Ishikawa (cell line): ENCODE results near the gene RPP14.

Experiments
- CEBPB ChIP-seq: IDR thresholded peaks from 2 replicates; pipeline ENCODE4 v1.6.1; 2012
- CREB1 ChIP-seq: IDR thresholded peaks from 2 replicates; pipeline ENCODE4 v1.6.1; 2012; ENCODE audit warnings: low read depth
- EGR1 ChIP-seq: IDR thresholded peaks from 2 replicates; pipeline ENCODE4 v1.6.1; 2012
- FOXM1 ChIP-seq: IDR thresholded peaks from 2 replicates; pipeline ENCODE4 v1.6.1; 2012; ENCODE audit warnings: low read depth, borderline replicate concordance
- NFIC ChIP-seq: IDR thresholded peaks from 2 replicates; pipeline ENCODE4 v1.6.1; 2012
- RAD21 ChIP-seq: IDR thresholded peaks from 2 replicates; pipeline ENCODE4 v1.6.1; 2012; ENCODE audit warnings: low read depth
- TAF1 ChIP-seq: IDR thresholded peaks from 2 replicates; pipeline ENCODE4 v1.6.1; 2012; ENCODE audit warnings: low read depth, mild to moderate bottlenecking
- TCF12 ChIP-seq: IDR thresholded peaks from 2 replicates; pipeline ENCODE4 v1.6.1; 2012; ENCODE audit warnings: low read depth
- TEAD4 ChIP-seq: IDR thresholded peaks from 2 replicates; pipeline ENCODE4 v1.6.1; 2012
- YY1 ChIP-seq: IDR thresholded peaks from 2 replicates; pipeline ENCODE4 v1.6.1; 2012; ENCODE audit warnings: low read depth
- ZBTB7A ChIP-seq: IDR thresholded peaks from 2 replicates; pipeline ENCODE4 v1.6.1; 2012; ENCODE audit warnings: low read depth
- TF ChIP-seq, protein P1 (sequence below): IDR thresholded peaks from 2 replicates; pipeline ENCODE4 v1.6.1; 2012; ENCODE audit warnings: low read depth, mild to moderate bottlenecking
- TF ChIP-seq, protein P2 (sequence below): IDR thresholded peaks from 2 replicates; pipeline ENCODE4 v1.6.1; 2012
- TF ChIP-seq, protein P3 (sequence below): IDR thresholded peaks from 2 replicates; pipeline ENCODE4 v1.6.1; 2012

RPP14 gene

DNA sequence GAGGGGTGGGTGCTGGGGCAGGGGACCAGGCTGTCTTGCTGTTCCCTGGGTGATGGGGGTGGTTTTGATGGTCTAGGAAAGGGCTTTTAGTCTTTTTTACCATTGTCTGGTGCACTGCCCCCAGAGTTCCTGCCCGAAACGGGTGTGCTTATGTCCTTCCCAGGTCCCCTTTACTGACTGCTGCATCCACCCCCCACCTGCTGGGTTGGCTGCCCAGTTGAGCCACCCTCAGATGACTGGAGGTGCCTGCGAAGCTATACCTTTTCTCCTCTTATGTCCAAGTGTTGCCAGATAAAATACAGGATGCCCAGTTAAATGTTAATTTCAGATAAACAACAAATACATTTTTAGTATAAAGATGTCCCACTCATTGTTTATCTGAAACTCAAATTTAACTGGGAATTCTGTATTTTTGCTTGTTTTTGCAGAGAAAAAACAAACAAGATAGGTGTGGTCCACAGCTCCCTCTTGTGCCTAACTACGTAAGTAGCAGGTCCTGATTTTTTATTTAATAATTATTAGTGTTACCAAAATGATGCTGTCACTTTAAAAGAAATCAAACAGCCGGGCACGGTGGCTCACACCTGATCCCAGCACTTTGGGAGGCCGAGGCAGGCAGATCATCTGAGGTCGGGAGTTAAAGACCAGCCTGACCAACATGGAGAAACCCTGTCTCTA lies 6.1 kb upstream of the RPP14 start:
- peak; percentile 46 for TF ChIP-seq RAD21
- TF ChIP-seq, protein P1, sequence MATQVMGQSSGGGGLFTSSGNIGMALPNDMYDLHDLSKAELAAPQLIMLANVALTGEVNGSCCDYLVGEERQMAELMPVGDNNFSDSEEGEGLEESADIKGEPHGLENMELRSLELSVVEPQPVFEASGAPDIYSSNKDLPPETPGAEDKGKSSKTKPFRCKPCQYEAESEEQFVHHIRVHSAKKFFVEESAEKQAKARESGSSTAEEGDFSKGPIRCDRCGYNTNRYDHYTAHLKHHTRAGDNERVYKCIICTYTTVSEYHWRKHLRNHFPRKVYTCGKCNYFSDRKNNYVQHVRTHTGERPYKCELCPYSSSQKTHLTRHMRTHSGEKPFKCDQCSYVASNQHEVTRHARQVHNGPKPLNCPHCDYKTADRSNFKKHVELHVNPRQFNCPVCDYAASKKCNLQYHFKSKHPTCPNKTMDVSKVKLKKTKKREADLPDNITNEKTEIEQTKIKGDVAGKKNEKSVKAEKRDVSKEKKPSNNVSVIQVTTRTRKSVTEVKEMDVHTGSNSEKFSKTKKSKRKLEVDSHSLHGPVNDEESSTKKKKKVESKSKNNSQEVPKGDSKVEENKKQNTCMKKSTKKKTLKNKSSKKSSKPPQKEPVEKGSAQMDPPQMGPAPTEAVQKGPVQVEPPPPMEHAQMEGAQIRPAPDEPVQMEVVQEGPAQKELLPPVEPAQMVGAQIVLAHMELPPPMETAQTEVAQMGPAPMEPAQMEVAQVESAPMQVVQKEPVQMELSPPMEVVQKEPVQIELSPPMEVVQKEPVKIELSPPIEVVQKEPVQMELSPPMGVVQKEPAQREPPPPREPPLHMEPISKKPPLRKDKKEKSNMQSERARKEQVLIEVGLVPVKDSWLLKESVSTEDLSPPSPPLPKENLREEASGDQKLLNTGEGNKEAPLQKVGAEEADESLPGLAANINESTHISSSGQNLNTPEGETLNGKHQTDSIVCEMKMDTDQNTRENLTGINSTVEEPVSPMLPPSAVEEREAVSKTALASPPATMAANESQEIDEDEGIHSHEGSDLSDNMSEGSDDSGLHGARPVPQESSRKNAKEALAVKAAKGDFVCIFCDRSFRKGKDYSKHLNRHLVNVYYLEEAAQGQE: no peak

DNA sequence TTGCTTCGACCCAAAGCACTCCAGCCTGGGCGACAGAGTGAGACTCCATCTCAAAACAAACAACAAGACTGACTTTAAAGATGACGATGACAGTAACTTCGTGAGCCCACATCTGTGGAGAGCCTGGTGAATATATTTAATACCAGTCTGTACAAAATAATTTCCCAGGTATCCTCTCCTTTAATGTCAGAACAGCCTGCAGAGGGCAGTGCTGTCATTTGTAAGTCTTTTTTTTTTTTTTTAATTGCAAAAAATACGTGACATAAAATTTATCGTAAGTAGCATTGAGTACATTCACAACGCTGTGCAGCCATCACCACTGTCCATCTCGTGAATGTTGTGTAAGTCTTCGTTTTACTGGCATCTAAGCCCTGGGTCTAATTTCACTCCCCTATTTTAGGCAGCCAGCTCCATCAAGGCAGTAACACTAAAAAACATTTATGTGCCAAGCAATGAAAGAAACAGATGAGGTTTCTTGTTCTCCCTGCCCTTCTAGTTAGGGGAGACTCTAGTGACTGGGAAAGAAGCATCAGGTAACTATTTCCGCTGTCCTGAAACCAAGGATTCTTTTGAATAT lies 1.7 kb downstream of the RPP14 start:
- TF ChIP-seq NFIC (no peak), FOXM1 (no peak), RAD21 (peak; percentile 36; the same call in 1 of the 2 replicates)

DNA sequence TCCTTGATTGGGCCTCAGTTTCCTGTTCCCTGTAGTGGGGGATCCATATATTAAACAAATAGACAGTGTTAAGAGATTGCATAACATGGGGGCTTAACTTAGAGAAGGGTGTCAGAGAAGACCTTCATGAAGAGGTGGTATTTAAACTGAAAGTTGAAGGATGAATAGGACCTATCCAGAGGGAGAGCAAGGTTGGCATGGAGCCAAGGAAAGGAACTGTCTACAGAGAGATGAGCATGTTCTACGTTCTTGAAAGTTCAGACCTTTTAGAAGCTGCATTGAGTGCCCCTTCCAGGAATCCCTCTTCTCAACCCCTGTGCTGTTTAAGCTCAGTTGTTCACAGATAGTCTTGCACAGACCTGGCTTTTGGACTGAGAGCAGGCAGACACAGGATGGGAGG lies 2.7 kb downstream of the RPP14 start:
- no peak for TF ChIP-seq CEBPB
- peak; percentile 58 for TF ChIP-seq NFIC

DNA sequence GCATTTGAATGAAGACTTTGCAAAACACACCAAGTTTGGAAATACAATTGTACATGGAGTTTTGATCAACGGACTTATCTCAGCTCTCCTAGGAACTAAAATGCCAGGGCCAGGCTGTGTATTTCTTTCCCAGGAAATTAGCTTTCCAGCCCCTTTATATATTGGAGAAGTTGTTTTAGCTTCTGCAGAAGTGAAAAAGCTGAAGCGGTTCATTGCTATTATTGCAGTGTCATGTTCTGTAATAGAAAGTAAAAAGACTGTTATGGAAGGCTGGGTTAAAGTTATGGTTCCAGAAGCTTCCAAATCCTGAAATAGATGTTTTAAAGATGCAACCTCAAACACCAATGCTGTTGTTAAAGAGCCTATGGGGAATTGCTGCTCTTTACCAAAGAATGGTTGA lies 11.8 kb downstream of the RPP14 start:
- TF ChIP-seq TCF12: no peak
- no peak for TF ChIP-seq FOXM1
- no peak for TF ChIP-seq EGR1
- TF ChIP-seq, protein P1: no peak
- TF ChIP-seq TEAD4: no peak
- no peak for TF ChIP-seq YY1
- TF ChIP-seq ZBTB7A: no peak

DNA sequence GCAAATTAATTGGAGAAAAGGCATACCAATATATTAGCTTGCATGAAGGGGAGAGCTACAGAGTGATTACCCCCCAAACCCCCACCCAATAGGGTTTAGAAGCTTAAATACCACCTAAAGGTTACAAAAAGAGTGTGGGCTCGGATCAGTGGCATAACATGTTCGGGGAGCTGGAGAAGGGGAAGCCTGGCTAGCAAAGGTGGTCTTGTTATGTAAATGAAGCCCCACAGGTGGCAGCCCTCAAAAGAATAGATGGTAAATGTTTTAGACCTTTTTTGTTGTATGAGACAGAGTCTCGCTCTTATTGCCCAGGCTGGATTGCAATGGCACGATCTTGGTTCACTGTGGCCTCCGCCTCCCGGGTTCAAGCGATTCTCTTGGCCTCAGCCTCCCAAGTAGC lies 15.7 kb downstream of the RPP14 start:
- TF ChIP-seq NFIC: no peak

DNA sequence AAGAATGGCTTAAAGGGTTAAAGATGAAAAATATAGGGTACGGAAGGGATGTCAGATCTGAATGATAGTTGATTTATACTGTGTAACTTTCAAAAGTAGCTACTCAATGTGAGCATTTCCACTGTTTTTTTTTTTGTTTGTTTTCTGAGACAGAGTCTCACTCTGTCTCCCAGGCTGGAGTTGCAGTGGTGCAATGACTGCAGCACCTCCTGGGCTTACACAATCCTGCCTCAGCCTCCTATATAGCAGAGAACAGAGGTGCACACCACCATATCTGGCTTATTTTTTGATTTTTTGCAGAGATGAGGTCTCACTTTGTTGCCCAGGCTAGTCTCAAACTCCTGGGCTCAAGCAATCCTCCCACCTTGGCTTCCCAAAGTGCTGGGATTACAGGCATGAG lies 16.7 kb downstream of the RPP14 start:
- TF ChIP-seq EGR1 (no peak), TCF12 (no peak), TAF1 (no peak), NFIC (no peak), CREB1 (no peak), ZBTB7A (no peak), CEBPB (no peak), FOXM1 (no peak), YY1 (no peak), TEAD4 (no peak)
- TF ChIP-seq, protein P1: no peak
- TF ChIP-seq, protein P2, sequence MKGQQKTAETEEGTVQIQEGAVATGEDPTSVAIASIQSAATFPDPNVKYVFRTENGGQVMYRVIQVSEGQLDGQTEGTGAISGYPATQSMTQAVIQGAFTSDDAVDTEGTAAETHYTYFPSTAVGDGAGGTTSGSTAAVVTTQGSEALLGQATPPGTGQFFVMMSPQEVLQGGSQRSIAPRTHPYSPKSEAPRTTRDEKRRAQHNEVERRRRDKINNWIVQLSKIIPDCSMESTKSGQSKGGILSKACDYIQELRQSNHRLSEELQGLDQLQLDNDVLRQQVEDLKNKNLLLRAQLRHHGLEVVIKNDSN: no peak
- TF ChIP-seq, protein P3, sequence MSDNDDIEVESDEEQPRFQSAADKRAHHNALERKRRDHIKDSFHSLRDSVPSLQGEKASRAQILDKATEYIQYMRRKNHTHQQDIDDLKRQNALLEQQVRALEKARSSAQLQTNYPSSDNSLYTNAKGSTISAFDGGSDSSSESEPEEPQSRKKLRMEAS: no peak
